ENCODE data around the gene GCM1.

Gene GCM1

GRCh38 chr6:53143710-53144109 lies 4.9 kb downstream of the GCM1 start:
- no peaks in the 10 kb centered on the region for H3K36me3 ChIP-seq (ENCODE audit: control insufficient read depth, low read length)
- no peak overlapping the region for H3K4me3 ChIP-seq (ENCODE audit: low read length)
- peaks cover 8% of the 10 kb centered on the region; the same call in 1 of the 2 replicates for H3K27me3 ChIP-seq (ENCODE audit: control insufficient read depth, low read length)
- H3K27ac ChIP-seq (ENCODE audit: low read depth, low read length), result no peak overlapping the region
- no peaks in the 10 kb centered on the region for H3K9me2 ChIP-seq (replicated peaks; ENCODE audit: control insufficient read depth, low read length)
- H3K79me2 ChIP-seq (ENCODE audit: control insufficient read depth, low read length), result no peaks in the 10 kb centered on the region
- TF ChIP-seq CTCF (IDR thresholded peaks at IDR 0.05; ENCODE audit: low read depth, low read length, poor library complexity, severe bottlenecking) (no peak), EZH2phosphoT487 (IDR thresholded peaks at IDR 0.05; ENCODE audit: borderline replicate concordance, low read length) (no peak)
- H3F3A ChIP-seq (ENCODE audit: control insufficient read depth, insufficient read depth), result no peaks in the 10 kb centered on the region
- H4K20me1 ChIP-seq (ENCODE audit: control insufficient read depth, insufficient read depth, low read depth, low read length), result no peaks in the 10 kb centered on the region
- H3K9me3 ChIP-seq (ENCODE audit: control insufficient read depth, insufficient read depth, low read length), result no peaks in the 10 kb centered on the region
- H3K4me2 ChIP-seq (ENCODE audit: low read length), result no peak overlapping the region
- no peaks in the 10 kb centered on the region for H3K4me1 ChIP-seq (ENCODE audit: control insufficient read depth, low read length)

GRCh38 chr6:53142810-53143209 lies 5.8 kb downstream of the GCM1 start:
- no peaks in the 10 kb centered on the region for H4K20me1 ChIP-seq (ENCODE audit: control insufficient read depth, insufficient read depth, low read depth, low read length)
- no peaks in the 10 kb centered on the region for H3K9me3 ChIP-seq (ENCODE audit: control insufficient read depth, insufficient read depth, low read length)
- no peak overlapping the region for H3K27ac ChIP-seq (ENCODE audit: low read depth, low read length)
- no peaks in the 10 kb centered on the region for H3K36me3 ChIP-seq (ENCODE audit: control insufficient read depth, low read length)
- no peaks in the 10 kb centered on the region for H3F3A ChIP-seq (ENCODE audit: control insufficient read depth, insufficient read depth)
- no peaks in the 10 kb centered on the region for H3K4me1 ChIP-seq (ENCODE audit: control insufficient read depth, low read length)
- no peak overlapping the region for H3K4me2 ChIP-seq (ENCODE audit: low read length)
- H3K79me2 ChIP-seq (ENCODE audit: control insufficient read depth, low read length), result no peaks in the 10 kb centered on the region
- H3K9me2 ChIP-seq (replicated peaks; ENCODE audit: control insufficient read depth, low read length), result no peaks in the 10 kb centered on the region
- H3K4me3 ChIP-seq (ENCODE audit: low read length), result no peak overlapping the region
- peaks cover 8% of the 10 kb centered on the region; the same call in 1 of the 2 replicates for H3K27me3 ChIP-seq (ENCODE audit: control insufficient read depth, low read length)
- no peak for TF ChIP-seq EZH2phosphoT487 (IDR thresholded peaks at IDR 0.05; ENCODE audit: borderline replicate concordance, low read length)
- TF ChIP-seq CTCF (IDR thresholded peaks at IDR 0.05; ENCODE audit: low read depth, low read length, poor library complexity, severe bottlenecking), result no peak

- Histone ChIP-seq H3K27ac (ENCODE audit: low read depth, low read length) (no peak overlapping the region), H3K4me3 (ENCODE audit: low read length) (no peak overlapping the region), H4K20me1 (ENCODE audit: control insufficient read depth, insufficient read depth, low read depth, low read length) (no peaks in the 10 kb centered on the region), H3K36me3 (ENCODE audit: control insufficient read depth, low read length) (no peaks in the 10 kb centered on the region), H3K4me2 (ENCODE audit: low read length) (no peak overlapping the region), H3K4me1 (ENCODE audit: control insufficient read depth, low read length) (no peaks in the 10 kb centered on the region), H3K9me3 (ENCODE audit: control insufficient read depth, insufficient read depth, low read length) (no peaks in the 10 kb centered on the region), H3K79me2 (ENCODE audit: control insufficient read depth, low read length) (no peaks in the 10 kb centered on the region), H3K9me2 (replicated peaks; ENCODE audit: control insufficient read depth, low read length) (no peaks in the 10 kb centered on the region), H3F3A (ENCODE audit: control insufficient read depth, insufficient read depth) (no peaks in the 10 kb centered on the region), H3K27me3 (ENCODE audit: control insufficient read depth, low read length) (peaks cover 8% of the 10 kb centered on the region; the same call in 1 of the 2 replicates)
- TF ChIP-seq EZH2phosphoT487 (IDR thresholded peaks at IDR 0.05; ENCODE audit: borderline replicate concordance, low read length) (no peak), CTCF (IDR thresholded peaks at IDR 0.05; ENCODE audit: low read depth, low read length, poor library complexity, severe bottlenecking) (no peak)
Measured at GRCh38 chr6:53139841-53140413, 8.7 kb downstream of the GCM1 start.
